HepG2 (cell line): Measurements from ENCODE around the gene UBXN2A. TPM values are rescaled to one million over a fixed set of nuclear protein-coding genes. Genes with fewer than 3 reads are reported as not detected.

Source experiments
- CCDC6 ChIP-seq: sonication (generic); formaldehyde crosslinking; IDR thresholded peaks from 2 replicates; pipeline ENCODE4 v1.8.1; 2022; ENCODE audit warnings: mild to moderate bottlenecking, missing genetic modification reagents, moderate library complexity
- CEBPB ChIP-seq: IDR thresholded peaks from 2 replicates; pipeline ENCODE4 v1.6.1; 2011; ENCODE audit warnings: low read depth, low read length, improper control_type of control experiment, borderline replicate concordance
- DR1 ChIP-seq: sonication (generic); formaldehyde crosslinking; IDR thresholded peaks from 2 replicates; pipeline ENCODE4 v1.8.0; 2021; ENCODE audit warnings: mild to moderate bottlenecking, missing genetic modification reagents, inconsistent platforms
- FOSL2 ChIP-seq: sonication (generic); formaldehyde crosslinking; IDR thresholded peaks from 2 replicates; pipeline ENCODE4 v1.4.0; 2020; ENCODE audit warnings: missing genetic modification reagents
- JUN ChIP-seq: sonication (generic); formaldehyde crosslinking; IDR thresholded peaks from 2 replicates; pipeline ENCODE4 v1.4.0; 2020; ENCODE audit warnings: mild to moderate bottlenecking, missing genetic modification reagents
- RFXANK ChIP-seq: IDR thresholded peaks from 2 replicates; pipeline ENCODE4 v1.6.1; 2016
- TOPORS ChIP-seq: sonication (generic); formaldehyde crosslinking; IDR thresholded peaks from 2 replicates; pipeline ENCODE4 v1.8.0; 2023; ENCODE audit warnings: mild to moderate bottlenecking, missing genetic modification reagents
- ZBTB20 ChIP-seq: sonication (generic); formaldehyde crosslinking; IDR thresholded peaks from 2 replicates; pipeline ENCODE4 v1.8.1; 2023; ENCODE audit warnings: missing genetic modification reagents, low read depth, mild to moderate bottlenecking, borderline replicate concordance
- ZNF124 ChIP-seq: sonication (generic); formaldehyde crosslinking; IDR thresholded peaks from 2 replicates; pipeline ENCODE4 v1.4.0; 2020; ENCODE audit warnings: missing genetic modification reagents
- ZNF558 ChIP-seq: sonication (generic); formaldehyde crosslinking; IDR thresholded peaks from 2 replicates; pipeline ENCODE4 v1.9.0; 2022; ENCODE audit warnings: mild to moderate bottlenecking, missing genetic modification reagents, borderline replicate concordance
- polyA plus RNA-seq, 8 experiments: library from polyadenylated mRNA; depleted of rRNA in 3 of 8; stranded (reverse) in 7 of 8; unstranded in 1 of 8; fragments of >200 nt; fragmentation: Illumina TruSeq in 4 of 8; extraction: Trizol in 4 of 8; gene quantifications; 2 replicates each; pipeline versions ENCODE4 v1.2.1 to v1.2.3, GENCODE V29; 2011 to 2016; ENCODE audit warnings: low read depth in 4 of 8, missing spikeins in 1 of 8, mixed read lengths in 1 of 8; ENCODE audit not compliant: insufficient read depth in 1 of 8
- total RNA-seq, 5 experiments: library from RNA; depleted of rRNA; stranded (reverse); fragments of >200 nt; fragmentation: Illumina TruSeq; extraction: Trizol; gene quantifications; 2 replicates each; pipeline ENCODE4 v1.2.3, GENCODE V29; 2016; ENCODE audit warnings: low read depth in 1 of 5
- TF ChIP-seq, protein P1 (sequence below): sonication (generic); formaldehyde crosslinking; IDR thresholded peaks from 2 replicates; pipeline ENCODE4 v1.5.0; 2020; ENCODE audit warnings: mild to moderate bottlenecking, missing genetic modification reagents
- TF ChIP-seq, protein P2 (sequence below), 2 experiments: sonication (generic) in 1 of 2; formaldehyde crosslinking in 1 of 2; IDR thresholded peaks; 2 replicates each; pipeline versions ENCODE4 v1.4.0 to v1.6.1; 2016 to 2020; ENCODE audit warnings: borderline replicate concordance in 1 of 2, low read depth in 1 of 2, mild to moderate bottlenecking in 1 of 2, missing genetic modification reagents in 1 of 2
- TF ChIP-seq, protein P3 (sequence below): sonication (generic); formaldehyde crosslinking; IDR thresholded peaks from 2 replicates; pipeline ENCODE4 v1.4.0; 2020; ENCODE audit warnings: missing genetic modification reagents
- TF ChIP-seq, protein P4 (sequence below): sonication (generic); formaldehyde crosslinking; IDR thresholded peaks from 2 replicates; pipeline ENCODE4 v1.4.0; 2020; ENCODE audit warnings: missing genetic modification reagents
- TF ChIP-seq, protein P5 (sequence below): sonication (generic); formaldehyde crosslinking; IDR thresholded peaks from 2 replicates; pipeline ENCODE4 v1.4.0; 2020; ENCODE audit warnings: missing genetic modification reagents

Gene UBXN2A
- total and polyA plus RNA-seq, 2 of the 13 experiments (the other 11 are each of a cell fraction or from before 2014, with no cell fraction given) = 8.3 to 20.9 TPM

DNA sequence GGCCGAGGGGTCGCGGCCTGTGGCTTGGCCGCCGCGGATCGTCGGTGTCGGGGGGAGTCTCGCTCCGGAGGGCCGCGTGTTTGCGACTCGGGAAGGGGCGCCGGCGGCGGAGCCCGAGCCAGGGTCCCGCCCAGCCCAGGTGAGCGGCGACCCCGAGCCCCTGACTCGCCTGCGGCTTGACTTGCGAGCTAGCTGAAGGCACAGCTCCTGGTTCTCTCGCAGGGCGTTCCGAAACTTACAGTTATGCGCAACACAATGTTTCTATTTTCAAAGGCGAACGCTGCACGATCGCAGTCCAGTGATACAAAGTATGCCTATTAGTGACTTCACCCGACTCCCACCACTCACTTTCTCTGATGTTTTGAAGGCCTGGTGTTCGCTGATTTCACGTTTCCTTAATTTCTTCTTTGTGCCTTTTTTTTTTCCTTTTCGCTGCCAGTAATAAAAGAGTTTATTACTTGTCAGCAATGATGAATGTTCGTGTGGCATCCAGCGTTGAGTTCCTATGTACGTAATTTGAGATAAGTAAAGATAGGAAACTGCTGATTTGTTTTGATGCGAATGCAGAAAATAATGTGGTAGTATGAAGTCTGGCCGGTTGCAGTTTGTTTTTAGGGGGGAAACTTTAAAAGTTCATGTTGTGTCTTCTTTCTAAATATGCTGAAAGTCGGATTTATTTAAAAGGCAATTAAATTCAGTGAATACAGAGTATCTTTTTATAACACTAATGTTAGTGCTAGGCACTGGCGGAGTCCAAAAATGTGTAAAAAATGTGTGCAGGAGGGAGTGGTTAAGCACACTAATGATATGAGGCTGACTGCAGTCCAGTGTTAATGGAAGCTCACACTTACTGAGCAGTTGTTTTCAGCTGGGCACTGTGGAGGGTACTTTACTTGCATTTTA lies 706 bp downstream of the UBXN2A start (continued):
- TF ChIP-seq, protein P1, sequence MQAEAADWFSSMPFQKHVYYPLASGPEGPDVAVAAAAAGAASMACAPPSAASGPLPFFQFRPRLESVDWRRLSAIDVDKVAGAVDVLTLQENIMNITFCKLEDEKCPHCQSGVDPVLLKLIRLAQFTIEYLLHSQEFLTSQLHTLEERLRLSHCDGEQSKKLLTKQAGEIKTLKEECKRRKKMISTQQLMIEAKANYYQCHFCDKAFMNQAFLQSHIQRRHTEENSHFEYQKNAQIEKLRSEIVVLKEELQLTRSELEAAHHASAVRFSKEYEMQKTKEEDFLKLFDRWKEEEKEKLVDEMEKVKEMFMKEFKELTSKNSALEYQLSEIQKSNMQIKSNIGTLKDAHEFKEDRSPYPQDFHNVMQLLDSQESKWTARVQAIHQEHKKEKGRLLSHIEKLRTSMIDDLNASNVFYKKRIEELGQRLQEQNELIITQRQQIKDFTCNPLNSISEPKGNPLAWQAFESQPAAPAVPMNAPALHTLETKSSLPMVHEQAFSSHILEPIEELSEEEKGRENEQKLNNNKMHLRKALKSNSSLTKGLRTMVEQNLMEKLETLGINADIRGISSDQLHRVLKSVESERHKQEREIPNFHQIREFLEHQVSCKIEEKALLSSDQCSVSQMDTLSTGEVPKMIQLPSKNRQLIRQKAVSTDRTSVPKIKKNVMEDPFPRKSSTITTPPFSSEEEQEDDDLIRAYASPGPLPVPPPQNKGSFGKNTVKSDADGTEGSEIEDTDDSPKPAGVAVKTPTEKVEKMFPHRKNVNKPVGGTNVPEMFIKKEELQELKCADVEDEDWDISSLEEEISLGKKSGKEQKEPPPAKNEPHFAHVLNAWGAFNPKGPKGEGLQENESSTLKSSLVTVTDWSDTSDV (CRISPR knock-in tag) = no peak
- TF ChIP-seq CCDC6 (CRISPR knock-in tag) (no peak), ZNF124 (CRISPR knock-in tag) (no peak), ZNF558 (CRISPR knock-in tag) (no peak; the same call in 1 of the 2 replicates), TOPORS (CRISPR knock-in tag) (no peak), DR1 (CRISPR knock-in tag) (no peak; the same call in 1 of the 2 replicates), CEBPB (no peak), JUN (CRISPR knock-in tag) (no peak), ZBTB20 (no peak), RFXANK (CRISPR knock-in tag) (no peak), FOSL2 (CRISPR knock-in tag) (no peak)
- TF ChIP-seq, protein P2, sequence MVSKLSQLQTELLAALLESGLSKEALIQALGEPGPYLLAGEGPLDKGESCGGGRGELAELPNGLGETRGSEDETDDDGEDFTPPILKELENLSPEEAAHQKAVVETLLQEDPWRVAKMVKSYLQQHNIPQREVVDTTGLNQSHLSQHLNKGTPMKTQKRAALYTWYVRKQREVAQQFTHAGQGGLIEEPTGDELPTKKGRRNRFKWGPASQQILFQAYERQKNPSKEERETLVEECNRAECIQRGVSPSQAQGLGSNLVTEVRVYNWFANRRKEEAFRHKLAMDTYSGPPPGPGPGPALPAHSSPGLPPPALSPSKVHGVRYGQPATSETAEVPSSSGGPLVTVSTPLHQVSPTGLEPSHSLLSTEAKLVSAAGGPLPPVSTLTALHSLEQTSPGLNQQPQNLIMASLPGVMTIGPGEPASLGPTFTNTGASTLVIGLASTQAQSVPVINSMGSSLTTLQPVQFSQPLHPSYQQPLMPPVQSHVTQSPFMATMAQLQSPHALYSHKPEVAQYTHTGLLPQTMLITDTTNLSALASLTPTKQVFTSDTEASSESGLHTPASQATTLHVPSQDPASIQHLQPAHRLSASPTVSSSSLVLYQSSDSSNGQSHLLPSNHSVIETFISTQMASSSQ (IDR thresholded peaks at IDR 0.05; ENCODE audit: low read depth) = no peak
- TF ChIP-seq, protein P2 (CRISPR knock-in tag; IDR thresholded peaks at IDR 0.05; ENCODE audit: borderline replicate concordance) = no peak
- TF ChIP-seq, protein P3, sequence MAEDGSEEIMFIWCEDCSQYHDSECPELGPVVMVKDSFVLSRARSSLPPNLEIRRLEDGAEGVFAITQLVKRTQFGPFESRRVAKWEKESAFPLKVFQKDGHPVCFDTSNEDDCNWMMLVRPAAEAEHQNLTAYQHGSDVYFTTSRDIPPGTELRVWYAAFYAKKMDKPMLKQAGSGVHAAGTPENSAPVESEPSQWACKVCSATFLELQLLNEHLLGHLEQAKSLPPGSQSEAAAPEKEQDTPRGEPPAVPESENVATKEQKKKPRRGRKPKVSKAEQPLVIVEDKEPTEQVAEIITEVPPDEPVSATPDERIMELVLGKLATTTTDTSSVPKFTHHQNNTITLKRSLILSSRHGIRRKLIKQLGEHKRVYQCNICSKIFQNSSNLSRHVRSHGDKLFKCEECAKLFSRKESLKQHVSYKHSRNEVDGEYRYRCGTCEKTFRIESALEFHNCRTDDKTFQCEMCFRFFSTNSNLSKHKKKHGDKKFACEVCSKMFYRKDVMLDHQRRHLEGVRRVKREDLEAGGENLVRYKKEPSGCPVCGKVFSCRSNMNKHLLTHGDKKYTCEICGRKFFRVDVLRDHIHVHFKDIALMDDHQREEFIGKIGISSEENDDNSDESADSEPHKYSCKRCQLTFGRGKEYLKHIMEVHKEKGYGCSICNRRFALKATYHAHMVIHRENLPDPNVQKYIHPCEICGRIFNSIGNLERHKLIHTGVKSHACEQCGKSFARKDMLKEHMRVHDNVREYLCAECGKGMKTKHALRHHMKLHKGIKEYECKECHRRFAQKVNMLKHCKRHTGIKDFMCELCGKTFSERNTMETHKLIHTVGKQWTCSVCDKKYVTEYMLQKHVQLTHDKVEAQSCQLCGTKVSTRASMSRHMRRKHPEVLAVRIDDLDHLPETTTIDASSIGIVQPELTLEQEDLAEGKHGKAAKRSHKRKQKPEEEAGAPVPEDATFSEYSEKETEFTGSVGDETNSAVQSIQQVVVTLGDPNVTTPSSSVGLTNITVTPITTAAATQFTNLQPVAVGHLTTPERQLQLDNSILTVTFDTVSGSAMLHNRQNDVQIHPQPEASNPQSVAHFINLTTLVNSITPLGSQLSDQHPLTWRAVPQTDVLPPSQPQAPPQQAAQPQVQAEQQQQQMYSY = no peak; the same call in 1 of the 2 replicates
- TF ChIP-seq, protein P4, sequence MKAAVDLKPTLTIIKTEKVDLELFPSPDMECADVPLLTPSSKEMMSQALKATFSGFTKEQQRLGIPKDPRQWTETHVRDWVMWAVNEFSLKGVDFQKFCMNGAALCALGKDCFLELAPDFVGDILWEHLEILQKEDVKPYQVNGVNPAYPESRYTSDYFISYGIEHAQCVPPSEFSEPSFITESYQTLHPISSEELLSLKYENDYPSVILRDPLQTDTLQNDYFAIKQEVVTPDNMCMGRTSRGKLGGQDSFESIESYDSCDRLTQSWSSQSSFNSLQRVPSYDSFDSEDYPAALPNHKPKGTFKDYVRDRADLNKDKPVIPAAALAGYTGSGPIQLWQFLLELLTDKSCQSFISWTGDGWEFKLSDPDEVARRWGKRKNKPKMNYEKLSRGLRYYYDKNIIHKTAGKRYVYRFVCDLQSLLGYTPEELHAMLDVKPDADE (CRISPR knock-in tag) = no peak
- TF ChIP-seq, protein P5, sequence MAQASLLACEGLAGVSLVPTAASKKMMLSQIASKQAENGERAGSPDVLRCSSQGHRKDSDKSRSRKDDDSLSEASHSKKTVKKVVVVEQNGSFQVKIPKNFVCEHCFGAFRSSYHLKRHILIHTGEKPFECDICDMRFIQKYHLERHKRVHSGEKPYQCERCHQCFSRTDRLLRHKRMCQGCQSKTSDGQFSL = no peak
